SK-N-SH (cell line): ENCODE data around the gene EXOC2. TPM values are rescaled to one million over a fixed set of nuclear protein-coding genes. Genes with fewer than 3 reads are reported as not detected.
A peak's percentile ranks its signal among the peaks of the same experiment; 100 is the strongest.

Experiments
- CTCF ChIA-PET: fragments of 300-600, 350-600 bp; formaldehyde crosslinking; extraction: SDS; loops from one replicate; lab custom pipeline; 2021; lab: Yijun Ruan, JAX
- POLR2A ChIA-PET: fragments of 350-600 bp; sonication (Branson Sonifier 250); formaldehyde crosslinking; extraction: SDS; loops from one replicate; lab custom pipeline; 2020; ENCODE audit warnings: antibody characterized with exemption, inconsistent platforms; lab: Yijun Ruan, JAX
- DNase-seq: peaks from one replicate; pipeline ENCODE4 v3.0.0; 2012
- H2AFZ ChIP-seq: fragments of 200-600 bp; sonication (generic); 2 replicates; pipeline ENCODE4 v1.8.1; 2016; ENCODE audit warnings: antibody characterized with exemption, mild to moderate bottlenecking, low read depth
- H3F3A ChIP-seq: fragments of 200-600 bp; sonication (generic); replicated peaks from 2 replicates; pipeline ENCODE3; 2016; ENCODE audit warnings: antibody characterized with exemption, mild to moderate bottlenecking; ENCODE audit not compliant: insufficient read depth
- H3K27ac ChIP-seq, 2 experiments: fragments of 200-500 bp in 1 of 2; fragments of 200-600 bp in 1 of 2; sonication (Bioruptor generic) in 1 of 2; sonication (generic), shearing (Covaris generic) in 1 of 2; 2 replicates each; pipeline versions ENCODE4 v1.5.1 to v1.6.1; 2014 to 2016; ENCODE audit warnings: low read depth in 2 of 2, inconsistent platforms in 1 of 2, low read length in 1 of 2, mild to moderate bottlenecking in 1 of 2, mixed read lengths in 1 of 2
- H3K27me3 ChIP-seq: fragments of 200-600 bp; sonication (generic), shearing (Covaris generic); 2 replicates; pipeline ENCODE4 v1.6.1; 2016; ENCODE audit warnings: mixed run types; ENCODE audit not compliant: insufficient read depth
- H3K36me3 ChIP-seq, 2 experiments: fragments of 200-500 bp in 1 of 2; fragments of 200-600 bp in 1 of 2; sonication (Bioruptor generic) in 1 of 2; sonication (generic) in 1 of 2; replicated peaks in 1 of 2; 2 replicates each; pipeline versions ENCODE3 to v1.5.1; 2014 to 2016; ENCODE audit warnings: low read length in 1 of 2, mild to moderate bottlenecking in 1 of 2; ENCODE audit not compliant: insufficient read depth in 2 of 2, control insufficient read depth in 1 of 2
- H3K4me1 ChIP-seq, 2 experiments: fragments of 200-500 bp in 1 of 2; fragments of 200-600 bp in 1 of 2; sonication (Bioruptor generic) in 1 of 2; sonication (generic), shearing (Covaris generic) in 1 of 2; 2 replicates each; pipeline versions ENCODE4 v1.5.1 to v1.6.1; 2014 to 2016; ENCODE audit warnings: low read depth in 1 of 2, low read length in 1 of 2, mixed run types in 1 of 2; ENCODE audit not compliant: insufficient read depth in 2 of 2, control insufficient read depth in 1 of 2
- H3K4me2 ChIP-seq: fragments of 200-600 bp; sonication (generic), shearing (Covaris generic); 2 replicates; pipeline ENCODE4 v1.6.1; 2017; ENCODE audit warnings: mixed run types
- H3K4me3 ChIP-seq, 2 experiments: fragments of 200-500 bp in 1 of 2; fragments of 200-600 bp in 1 of 2; sonication (Bioruptor generic) in 1 of 2; sonication (generic), shearing (Covaris generic) in 1 of 2; 2 replicates each; pipeline versions ENCODE4 v1.5.1 to v1.8.1; 2014 to 2016; ENCODE audit warnings: low read depth in 2 of 2, inconsistent platforms in 1 of 2, low read length in 1 of 2, mild to moderate bottlenecking in 1 of 2, mixed read lengths in 1 of 2, moderate library complexity in 1 of 2
- H3K79me2 ChIP-seq: fragments of 200-600 bp; sonication (generic); 2 replicates; pipeline ENCODE4 v1.8.1; 2017; ENCODE audit warnings: mild to moderate bottlenecking; ENCODE audit not compliant: insufficient read depth
- H3K9ac ChIP-seq: fragments of 200-600 bp; sonication (generic); 2 replicates; pipeline ENCODE4 v1.6.1; 2017; ENCODE audit warnings: mixed run types
- H3K9me2 ChIP-seq: fragments of 200-600 bp; sonication (generic); 2 replicates; pipeline ENCODE4 v1.6.1; 2017; ENCODE audit warnings: mixed run types
- H3K9me3 ChIP-seq: fragments of 200-600 bp; sonication (generic); 2 replicates; pipeline ENCODE4 v1.6.1; 2017; ENCODE audit warnings: mixed run types, mild to moderate bottlenecking, moderate library complexity
- H4K20me1 ChIP-seq: fragments of 200-600 bp; sonication (generic); 2 replicates; pipeline ENCODE4 v1.6.1; 2017; ENCODE audit warnings: mild to moderate bottlenecking, mixed run types; ENCODE audit not compliant: insufficient read depth
- FOSL2 ChIP-seq: IDR thresholded peaks from 2 replicates; pipeline ENCODE4 v1.4.0; 2012; ENCODE audit warnings: low read depth, mild to moderate bottlenecking, moderate library complexity, borderline replicate concordance
- GATA2 ChIP-seq: sonication (generic); formaldehyde crosslinking; IDR thresholded peaks from 2 replicates; pipeline ENCODE4 v1.5.0; 2020; ENCODE audit warnings: mild to moderate bottlenecking, missing genetic modification reagents
- NRF1 ChIP-seq: IDR thresholded peaks from 2 replicates; pipeline ENCODE4 v1.6.1; 2012; ENCODE audit warnings: low read depth, mild to moderate bottlenecking, low read length
- RAD21 ChIP-seq: IDR thresholded peaks from 2 replicates; pipeline ENCODE4 v1.6.1; 2012; ENCODE audit warnings: mild to moderate bottlenecking, low read length
- YY1 ChIP-seq: IDR thresholded peaks from 2 replicates; pipeline ENCODE4 v1.4.0; 2012; ENCODE audit warnings: low read depth, mild to moderate bottlenecking
- whole genome bisulfite sequencing: methylation state at CpG from one replicate; pipeline ENCODE4 v1.1.6; 2017; ENCODE audit warnings: low lambda C conversion rate; 5-methylcytosine and 5-hydroxymethylcytosine counted together
- polyA plus RNA-seq, 3 experiments: library from polyadenylated mRNA; depleted of rRNA; stranded (reverse); fragments of >200 nt; gene quantifications; 2 replicates each; pipeline ENCODE4 v1.2.3, GENCODE V29; 2012
- TF ChIP-seq, protein P1 (sequence below): IDR thresholded peaks from 2 replicates; pipeline ENCODE4; 2012
- TF ChIP-seq, protein P2 (sequence below): IDR thresholded peaks from 2 replicates; pipeline ENCODE4 v1.4.0; 2012; ENCODE audit warnings: low read depth, borderline replicate concordance
- TF ChIP-seq, protein P3 (sequence below): fragments of 200-600 bp; sonication (generic); IDR thresholded peaks from 2 replicates; pipeline ENCODE4 v1.6.1; 2017; ENCODE audit warnings: antibody characterized with exemption, mild to moderate bottlenecking, moderate library complexity
- TF ChIP-seq, protein P4 (sequence below): IDR thresholded peaks from 2 replicates; pipeline ENCODE4 v1.4.0; 2012; ENCODE audit warnings: low read depth
- TF ChIP-seq, protein P5 (sequence below): IDR thresholded peaks from 2 replicates; pipeline ENCODE4 v1.6.1; 2012; ENCODE audit warnings: mild to moderate bottlenecking, low read depth, low read length, moderate library complexity

The EXOC2 gene
- polyA plus RNA-seq, 1 of the 3 experiments (the other 2 are of a cell fraction): 10.6 TPM

DNA sequence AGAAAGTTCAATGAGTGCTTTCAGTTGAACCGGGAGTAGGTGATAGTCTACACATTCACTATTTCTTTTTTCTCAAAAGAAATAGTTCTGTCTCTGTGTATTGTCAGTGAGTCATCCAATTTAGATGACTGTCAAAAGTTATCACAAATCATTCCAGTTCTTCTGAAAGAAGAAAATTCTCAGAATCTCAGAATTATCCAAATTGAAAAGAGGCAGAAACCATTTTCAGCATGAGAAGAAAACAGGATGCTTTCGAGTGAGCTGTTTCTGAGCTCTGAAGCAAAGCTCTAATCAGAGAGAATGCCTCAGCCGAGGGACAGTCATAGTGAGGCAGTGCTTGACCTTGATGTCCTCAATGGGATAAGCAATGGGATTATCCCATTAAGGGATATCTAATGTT, 134.0 kb downstream of the EXOC2 start (continued):
- TF ChIP-seq, protein P1, sequence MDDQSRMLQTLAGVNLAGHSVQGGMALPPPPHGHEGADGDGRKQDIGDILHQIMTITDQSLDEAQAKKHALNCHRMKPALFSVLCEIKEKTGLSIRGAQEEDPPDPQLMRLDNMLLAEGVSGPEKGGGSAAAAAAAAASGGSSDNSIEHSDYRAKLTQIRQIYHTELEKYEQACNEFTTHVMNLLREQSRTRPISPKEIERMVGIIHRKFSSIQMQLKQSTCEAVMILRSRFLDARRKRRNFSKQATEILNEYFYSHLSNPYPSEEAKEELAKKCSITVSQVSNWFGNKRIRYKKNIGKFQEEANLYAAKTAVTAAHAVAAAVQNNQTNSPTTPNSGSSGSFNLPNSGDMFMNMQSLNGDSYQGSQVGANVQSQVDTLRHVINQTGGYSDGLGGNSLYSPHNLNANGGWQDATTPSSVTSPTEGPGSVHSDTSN: peak; percentile 52
- no peak for TF ChIP-seq YY1
- TF ChIP-seq, protein P2, sequence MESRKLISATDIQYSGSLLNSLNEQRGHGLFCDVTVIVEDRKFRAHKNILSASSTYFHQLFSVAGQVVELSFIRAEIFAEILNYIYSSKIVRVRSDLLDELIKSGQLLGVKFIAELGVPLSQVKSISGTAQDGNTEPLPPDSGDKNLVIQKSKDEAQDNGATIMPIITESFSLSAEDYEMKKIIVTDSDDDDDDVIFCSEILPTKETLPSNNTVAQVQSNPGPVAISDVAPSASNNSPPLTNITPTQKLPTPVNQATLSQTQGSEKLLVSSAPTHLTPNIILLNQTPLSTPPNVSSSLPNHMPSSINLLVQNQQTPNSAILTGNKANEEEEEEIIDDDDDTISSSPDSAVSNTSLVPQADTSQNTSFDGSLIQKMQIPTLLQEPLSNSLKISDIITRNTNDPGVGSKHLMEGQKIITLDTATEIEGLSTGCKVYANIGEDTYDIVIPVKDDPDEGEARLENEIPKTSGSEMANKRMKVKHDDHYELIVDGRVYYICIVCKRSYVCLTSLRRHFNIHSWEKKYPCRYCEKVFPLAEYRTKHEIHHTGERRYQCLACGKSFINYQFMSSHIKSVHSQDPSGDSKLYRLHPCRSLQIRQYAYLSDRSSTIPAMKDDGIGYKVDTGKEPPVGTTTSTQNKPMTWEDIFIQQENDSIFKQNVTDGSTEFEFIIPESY: no peak

DNA sequence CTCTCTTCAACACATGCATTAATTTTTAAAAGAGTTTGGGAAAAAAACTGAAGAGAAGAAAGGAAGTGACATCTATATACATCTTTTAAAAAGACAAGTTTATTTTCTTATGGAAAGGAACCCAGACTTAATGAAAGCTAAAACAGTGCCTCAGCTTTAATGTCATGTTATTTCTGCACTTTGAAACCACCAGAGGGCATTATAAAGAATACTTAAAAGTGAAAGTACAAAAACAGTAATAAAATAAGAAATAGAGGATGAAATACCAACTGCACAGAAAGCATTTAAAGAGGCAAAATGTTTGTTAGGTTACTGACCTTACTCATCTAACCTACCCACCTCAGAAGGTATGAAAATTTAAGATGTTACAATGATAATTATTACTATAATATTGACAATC, 134.8 kb downstream of the EXOC2 start:
- no peak overlapping the region for H2AFZ ChIP-seq
- DNase-seq: no peak
- no peaks in the 10 kb centered on the region for H3K79me2 ChIP-seq
- no peak overlapping the region for H3K4me2 ChIP-seq
- no peak overlapping the region for H3K27ac ChIP-seq
- ChIA-PET CTCF (interaction anchor here (2.2 kb wide), 1 partner anchor 21 kb away, joined by 5 read pairs; no protein-coding TSS in a partner anchor), POLR2A (no interaction called here)
- no peak overlapping the region for H3K9ac ChIP-seq
- H3K9me2 ChIP-seq: no peaks in the 10 kb centered on the region
- TF ChIP-seq, protein P3, sequence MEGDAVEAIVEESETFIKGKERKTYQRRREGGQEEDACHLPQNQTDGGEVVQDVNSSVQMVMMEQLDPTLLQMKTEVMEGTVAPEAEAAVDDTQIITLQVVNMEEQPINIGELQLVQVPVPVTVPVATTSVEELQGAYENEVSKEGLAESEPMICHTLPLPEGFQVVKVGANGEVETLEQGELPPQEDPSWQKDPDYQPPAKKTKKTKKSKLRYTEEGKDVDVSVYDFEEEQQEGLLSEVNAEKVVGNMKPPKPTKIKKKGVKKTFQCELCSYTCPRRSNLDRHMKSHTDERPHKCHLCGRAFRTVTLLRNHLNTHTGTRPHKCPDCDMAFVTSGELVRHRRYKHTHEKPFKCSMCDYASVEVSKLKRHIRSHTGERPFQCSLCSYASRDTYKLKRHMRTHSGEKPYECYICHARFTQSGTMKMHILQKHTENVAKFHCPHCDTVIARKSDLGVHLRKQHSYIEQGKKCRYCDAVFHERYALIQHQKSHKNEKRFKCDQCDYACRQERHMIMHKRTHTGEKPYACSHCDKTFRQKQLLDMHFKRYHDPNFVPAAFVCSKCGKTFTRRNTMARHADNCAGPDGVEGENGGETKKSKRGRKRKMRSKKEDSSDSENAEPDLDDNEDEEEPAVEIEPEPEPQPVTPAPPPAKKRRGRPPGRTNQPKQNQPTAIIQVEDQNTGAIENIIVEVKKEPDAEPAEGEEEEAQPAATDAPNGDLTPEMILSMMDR: peak; percentile 49
- TF ChIP-seq, protein P2: no peak
- H3K36me3 ChIP-seq: peaks cover 36 to 45% of the 10 kb centered on the region in 2 experiments
- H4K20me1 ChIP-seq: peaks cover 4% of the 10 kb centered on the region; the same call in 1 of the 2 replicates
- H3K9me3 ChIP-seq: no peaks in the 10 kb centered on the region
- H3K4me3 ChIP-seq: no peak overlapping the region
- H3F3A ChIP-seq: no peaks in the 10 kb centered on the region
- no peaks in the 10 kb centered on the region for H3K27me3 ChIP-seq
- H3K4me1 ChIP-seq: no peaks in the 10 kb centered on the region; a peak in 1 of 4 replicates

DNA sequence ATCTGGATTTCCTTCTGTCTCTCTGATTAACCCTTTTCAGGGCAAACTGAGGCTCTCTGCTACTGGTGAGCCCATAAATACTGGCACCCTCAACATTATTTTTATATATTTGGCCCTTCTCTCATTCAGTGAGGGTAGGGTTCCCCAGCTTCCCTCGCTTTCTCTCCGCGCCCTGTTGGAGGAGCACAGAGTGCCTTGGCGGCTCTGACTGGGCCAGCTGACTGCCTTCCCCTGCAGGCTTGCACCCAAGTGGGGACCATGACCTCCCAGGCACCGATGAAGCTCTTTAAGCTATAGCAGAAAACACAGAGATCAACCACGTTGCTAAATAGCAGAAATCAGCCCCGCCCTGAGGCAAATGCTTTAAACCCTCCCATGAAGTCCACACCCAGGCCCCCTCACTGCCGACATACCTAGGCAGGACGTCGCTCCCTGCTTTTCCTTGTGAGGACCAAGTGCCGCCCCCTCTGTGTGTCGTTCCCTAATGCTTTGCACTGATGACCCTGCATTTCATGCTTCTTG, 141.0 kb downstream of the EXOC2 start:
- Histone ChIP-seq H3K79me2 (no peaks in the 10 kb centered on the region), H3K9ac (no peak overlapping the region), H3F3A (no peaks in the 10 kb centered on the region), H3K4me1 (no peaks in the 10 kb centered on the region; a peak in 1 of 4 replicates), H3K4me2 (no peak overlapping the region), H3K27me3 (no peaks in the 10 kb centered on the region), H3K4me3 (no peak overlapping the region)
- DNase-seq: no peak
- 95% methylated on average over 11 of the region's 12 CpGs for WGBS
- TF ChIP-seq, protein P4, sequence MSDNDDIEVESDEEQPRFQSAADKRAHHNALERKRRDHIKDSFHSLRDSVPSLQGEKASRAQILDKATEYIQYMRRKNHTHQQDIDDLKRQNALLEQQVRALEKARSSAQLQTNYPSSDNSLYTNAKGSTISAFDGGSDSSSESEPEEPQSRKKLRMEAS: no peak
- TF ChIP-seq NRF1 (no peak), FOSL2 (no peak), GATA2 (CRISPR knock-in tag) (no peak), RAD21 (no peak)
- TF ChIP-seq, protein P5, sequence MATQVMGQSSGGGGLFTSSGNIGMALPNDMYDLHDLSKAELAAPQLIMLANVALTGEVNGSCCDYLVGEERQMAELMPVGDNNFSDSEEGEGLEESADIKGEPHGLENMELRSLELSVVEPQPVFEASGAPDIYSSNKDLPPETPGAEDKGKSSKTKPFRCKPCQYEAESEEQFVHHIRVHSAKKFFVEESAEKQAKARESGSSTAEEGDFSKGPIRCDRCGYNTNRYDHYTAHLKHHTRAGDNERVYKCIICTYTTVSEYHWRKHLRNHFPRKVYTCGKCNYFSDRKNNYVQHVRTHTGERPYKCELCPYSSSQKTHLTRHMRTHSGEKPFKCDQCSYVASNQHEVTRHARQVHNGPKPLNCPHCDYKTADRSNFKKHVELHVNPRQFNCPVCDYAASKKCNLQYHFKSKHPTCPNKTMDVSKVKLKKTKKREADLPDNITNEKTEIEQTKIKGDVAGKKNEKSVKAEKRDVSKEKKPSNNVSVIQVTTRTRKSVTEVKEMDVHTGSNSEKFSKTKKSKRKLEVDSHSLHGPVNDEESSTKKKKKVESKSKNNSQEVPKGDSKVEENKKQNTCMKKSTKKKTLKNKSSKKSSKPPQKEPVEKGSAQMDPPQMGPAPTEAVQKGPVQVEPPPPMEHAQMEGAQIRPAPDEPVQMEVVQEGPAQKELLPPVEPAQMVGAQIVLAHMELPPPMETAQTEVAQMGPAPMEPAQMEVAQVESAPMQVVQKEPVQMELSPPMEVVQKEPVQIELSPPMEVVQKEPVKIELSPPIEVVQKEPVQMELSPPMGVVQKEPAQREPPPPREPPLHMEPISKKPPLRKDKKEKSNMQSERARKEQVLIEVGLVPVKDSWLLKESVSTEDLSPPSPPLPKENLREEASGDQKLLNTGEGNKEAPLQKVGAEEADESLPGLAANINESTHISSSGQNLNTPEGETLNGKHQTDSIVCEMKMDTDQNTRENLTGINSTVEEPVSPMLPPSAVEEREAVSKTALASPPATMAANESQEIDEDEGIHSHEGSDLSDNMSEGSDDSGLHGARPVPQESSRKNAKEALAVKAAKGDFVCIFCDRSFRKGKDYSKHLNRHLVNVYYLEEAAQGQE: no peak
- TF ChIP-seq, all 33 proteins: peak for 0
- no peaks in the 10 kb centered on the region for H3K9me3 ChIP-seq
- H3K27ac ChIP-seq: no peak overlapping the region
- H3K36me3 ChIP-seq: peaks cover 30 to 35% of the 10 kb centered on the region in 2 experiments
- no peaks in the 10 kb centered on the region for H4K20me1 ChIP-seq
- ChIA-PET POLR2A (no interaction called here), CTCF (interaction anchor here (1.2 kb wide), 1 partner anchor 28 kb away, joined by 3 read pairs; no protein-coding TSS in a partner anchor)
- no peak overlapping the region for H2AFZ ChIP-seq
- H3K9me2 ChIP-seq: no peaks in the 10 kb centered on the region
